HG03575 (cell line): ENCODE measurements around the gene PDS5B.
"Not testable (repeated sequence)": the region's sequence is repeated elsewhere in the genome, so short reads cannot be mapped to it uniquely, and the experiment has no call there.

ENCODE experiments used
- ATAC-seq: cut with Tn5 transposase; IDR thresholded peaks from one replicate; pipeline ENCODE4 v1.9.1; 2021; ENCODE audit not compliant: unreplicated experiment, insufficient number of reproducible peaks, low FRiP score; ENCODE audit errors: extremely low read depth

The PDS5B gene

DNA sequence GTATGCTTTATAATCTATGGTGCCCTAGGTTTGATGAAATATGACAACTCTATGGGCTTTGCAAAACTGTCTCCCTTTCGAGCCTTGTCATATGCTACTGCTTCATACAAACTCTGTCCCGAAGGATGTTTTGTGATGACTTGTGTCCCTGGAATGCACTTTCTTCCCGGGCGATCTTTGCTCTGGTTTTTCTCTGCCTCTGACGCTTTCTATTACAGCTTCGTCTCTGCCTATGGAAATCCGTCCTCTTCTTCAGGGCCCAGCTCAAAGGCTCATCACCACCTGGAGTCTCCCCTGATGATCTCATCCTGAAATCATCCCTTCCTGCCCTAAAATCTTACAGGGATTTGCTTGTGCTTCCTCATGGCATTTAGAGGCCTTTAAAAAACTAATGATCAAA is 238.4 kb downstream of the PDS5B start:
- ATAC-seq: no peak

DNA sequence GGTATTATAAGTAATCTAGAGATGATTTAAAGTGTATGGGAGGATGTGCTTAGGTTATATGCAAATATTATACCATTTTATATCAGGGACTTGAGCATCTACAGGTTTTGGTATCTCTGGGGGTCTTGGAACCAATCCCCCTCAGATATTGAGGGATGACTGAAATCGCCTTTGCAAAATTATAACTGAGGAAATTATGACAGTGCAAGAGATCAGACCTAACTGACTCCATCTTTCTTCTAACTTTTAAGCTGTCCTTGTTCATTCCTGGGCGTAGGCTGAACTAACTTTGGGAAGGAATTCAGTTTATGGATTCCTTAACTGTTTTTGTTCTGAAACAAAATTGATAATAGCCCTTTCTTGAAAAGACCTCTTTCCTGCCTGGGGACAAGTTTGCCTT is 239.2 kb downstream of the PDS5B start:
- ATAC-seq: no peak

DNA sequence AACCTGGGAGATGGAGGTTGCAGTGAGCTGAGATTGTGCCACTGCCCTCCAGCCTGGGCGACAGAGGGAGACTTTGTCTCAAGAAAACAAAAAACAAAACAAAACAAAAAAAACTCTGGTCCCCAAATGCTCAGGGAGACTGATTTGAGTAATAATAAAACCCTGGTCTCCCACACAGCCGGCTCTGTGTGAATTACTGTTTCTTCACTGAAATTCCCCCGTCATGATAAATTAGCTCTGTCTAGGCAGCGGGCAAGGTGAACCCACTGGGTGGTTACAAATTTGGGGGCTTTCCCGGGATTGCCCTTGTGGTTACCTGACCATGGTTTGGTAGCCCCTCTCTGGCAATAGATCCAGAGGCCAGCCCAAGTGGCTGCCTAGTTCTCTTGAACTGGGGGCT is 240.1 kb downstream of the PDS5B start:
- ATAC-seq: not testable (repeated sequence)
